ENCODE data around the gene RYR3.

GRCh38 chr15:33810806-33811205 lies 500.0 kb downstream of the RYR3 start:
- TF ChIP-seq CTCF (optimal IDR thresholded peaks at IDR 0.05 in 1 of 3, IDR thresholded peaks at IDR 0.05 in 1 of 3, conservative IDR thresholded peaks at IDR 0.05 in 1 of 3; ENCODE audit: extremely low read depth in 1 of 3, insufficient read depth in 2 of 3, low read length in 3 of 3) (no peak), EZH2 (IDR thresholded peaks at IDR 0.05; ENCODE audit: low read length) (no peak)
